Uterus (tissue), 2 donors: ENCODE measurements around the gene CLDN6.

Experiments used
- CTCF ChIP-seq, 4 experiments: fragments of 200-600 bp in 2 of 4; fragments of 450-650 bp in 2 of 4; sonication (generic) in 2 of 4; IDR thresholded peaks; one replicate each; pipeline ENCODE4 v1.5.1; 2016 to 2019; ENCODE audit warnings: antibody characterized with exemption in 4 of 4, mild to moderate bottlenecking in 2 of 4, moderate library complexity in 1 of 4
- POLR2A ChIP-seq, 2 donors: fragments of 450-650 bp; IDR thresholded peaks; one replicate each; pipeline ENCODE4 v1.6.1; 2016; ENCODE audit warnings: antibody characterized with exemption in 2 of 2, mild to moderate bottlenecking in 1 of 2, moderate library complexity in 1 of 2

GRCh38 chr16:2974319-2975056, 43.5 kb downstream of the CLDN6 start:
- no peak for TF ChIP-seq CTCF (IDR thresholded peaks at IDR 0.05)
- TF ChIP-seq POLR2A (IDR thresholded peaks at IDR 0.05) = no peak
